ENCODE data around the gene CD2AP.

Gene CD2AP

GRCh38 chr6:47654255-47654654 is 176.7 kb downstream of the CD2AP start:
- TF ChIP-seq POLR2A (IDR thresholded peaks at IDR 0.05; ENCODE audit: low read depth, low read length) (no peak), POLR2AphosphoS5 (IDR thresholded peaks at IDR 0.05; ENCODE audit: low read depth, low read length) (no peak), TAF1 (IDR thresholded peaks at IDR 0.05; ENCODE audit: borderline replicate concordance, low read depth, low read length) (no peak)
- FAIRE-seq: no peak
- DNase-seq (ENCODE audit: insufficient read length): no peak

GRCh38 chr6:47655719-47656595 is 178.4 kb downstream of the CD2AP start:
- TF ChIP-seq TAF1 (IDR thresholded peaks at IDR 0.05; ENCODE audit: borderline replicate concordance, low read depth, low read length): no peak
- TF ChIP-seq POLR2A (IDR thresholded peaks at IDR 0.05; ENCODE audit: low read depth, low read length): no peak
- TF ChIP-seq POLR2AphosphoS5 (IDR thresholded peaks at IDR 0.05; ENCODE audit: low read depth, low read length): no peak
- no peak for FAIRE-seq
- no peak for DNase-seq (ENCODE audit: insufficient read length)

- TF ChIP-seq POLR2A (IDR thresholded peaks at IDR 0.05; ENCODE audit: low read depth, low read length): no peak
- DNase-seq (ENCODE audit: insufficient read length): no peak
- FAIRE-seq: no peak
Measured at GRCh38 chr6:47661960-47662359, 184.4 kb downstream of the CD2AP start.

- DNase-seq (ENCODE audit: insufficient read length) (no peak), FAIRE-seq (no peak)
- TF ChIP-seq TAF1 (IDR thresholded peaks at IDR 0.05; ENCODE audit: borderline replicate concordance, low read depth, low read length) (no peak), POLR2AphosphoS5 (IDR thresholded peaks at IDR 0.05; ENCODE audit: low read depth, low read length) (no peak), POLR2A (IDR thresholded peaks at IDR 0.05; ENCODE audit: low read depth, low read length) (no peak)
Measured at GRCh38 chr6:47663462-47664216, 186.1 kb downstream of the CD2AP start.

GRCh38 chr6:47665112-47665511 is 187.5 kb downstream of the CD2AP start:
- FAIRE-seq (no peak), DNase-seq (ENCODE audit: insufficient read length) (no peak)
- TF ChIP-seq TAF1 (IDR thresholded peaks at IDR 0.05; ENCODE audit: borderline replicate concordance, low read depth, low read length) (no peak), POLR2A (IDR thresholded peaks at IDR 0.05; ENCODE audit: low read depth, low read length) (no peak), POLR2AphosphoS5 (IDR thresholded peaks at IDR 0.05; ENCODE audit: low read depth, low read length) (no peak)

GRCh38 chr6:47669684-47670513 is 192.3 kb downstream of the CD2AP start:
- TF ChIP-seq POLR2AphosphoS5 (IDR thresholded peaks at IDR 0.05; ENCODE audit: low read depth, low read length): no peak
- TF ChIP-seq TAF1 (IDR thresholded peaks at IDR 0.05; ENCODE audit: borderline replicate concordance, low read depth, low read length): no peak
- no peak for TF ChIP-seq POLR2A (IDR thresholded peaks at IDR 0.05; ENCODE audit: low read depth, low read length)
- FAIRE-seq (no peak), DNase-seq (ENCODE audit: insufficient read length) (no peak)

- TF ChIP-seq TAF1 (IDR thresholded peaks at IDR 0.05; ENCODE audit: borderline replicate concordance, low read depth, low read length) (no peak), POLR2A (IDR thresholded peaks at IDR 0.05; ENCODE audit: low read depth, low read length) (no peak), POLR2AphosphoS5 (IDR thresholded peaks at IDR 0.05; ENCODE audit: low read depth, low read length) (no peak)
- FAIRE-seq (no peak), DNase-seq (ENCODE audit: insufficient read length) (no peak)
Measured at GRCh38 chr6:47670851-47671250, 193.3 kb downstream of the CD2AP start.

GRCh38 chr6:47671777-47672176 is 194.2 kb downstream of the CD2AP start:
- DNase-seq (ENCODE audit: insufficient read length) (no peak), FAIRE-seq (no peak)
- TF ChIP-seq POLR2A (IDR thresholded peaks at IDR 0.05; ENCODE audit: low read depth, low read length) (no peak), TAF1 (IDR thresholded peaks at IDR 0.05; ENCODE audit: borderline replicate concordance, low read depth, low read length) (no peak), POLR2AphosphoS5 (IDR thresholded peaks at IDR 0.05; ENCODE audit: low read depth, low read length) (no peak)

GRCh38 chr6:47672816-47673215 is 195.2 kb downstream of the CD2AP start:
- TF ChIP-seq TAF1 (IDR thresholded peaks at IDR 0.05; ENCODE audit: borderline replicate concordance, low read depth, low read length) (no peak), POLR2AphosphoS5 (IDR thresholded peaks at IDR 0.05; ENCODE audit: low read depth, low read length) (no peak), POLR2A (IDR thresholded peaks at IDR 0.05; ENCODE audit: low read depth, low read length) (no peak)
- FAIRE-seq (no peak), DNase-seq (ENCODE audit: insufficient read length) (no peak)

GRCh38 chr6:47674673-47675072 is 197.1 kb downstream of the CD2AP start:
- DNase-seq (ENCODE audit: insufficient read length): no peak
- no peak for TF ChIP-seq TAF1 (IDR thresholded peaks at IDR 0.05; ENCODE audit: borderline replicate concordance, low read depth, low read length)
- no peak for TF ChIP-seq POLR2A (IDR thresholded peaks at IDR 0.05; ENCODE audit: low read depth, low read length)
- TF ChIP-seq POLR2AphosphoS5 (IDR thresholded peaks at IDR 0.05; ENCODE audit: low read depth, low read length): no peak
- FAIRE-seq: no peak

All from GM12892 (cell line).